Measurements from ENCODE around the gene ALMS1.
"Not testable (repeated sequence)": the region's sequence is repeated elsewhere in the genome, so short reads cannot be mapped to it uniquely, and the experiment has no call there.

Gene ALMS1

GRCh38 chr2:73402386-73403103 is 16.9 kb downstream of the ALMS1 start:
- no peak for DNase-seq (ENCODE audit: low read depth)

GRCh38 chr2:73403237-73403636 is 17.6 kb downstream of the ALMS1 start:
- no peak for DNase-seq (ENCODE audit: low read depth)

GRCh38 chr2:73404409-73404808 is 18.8 kb downstream of the ALMS1 start:
- no peak for DNase-seq (ENCODE audit: low read depth)

- DNase-seq (ENCODE audit: low read depth), result no peak
Measured at GRCh38 chr2:73406996-73407395, 21.4 kb downstream of the ALMS1 start.

- peak; percentile 10 for DNase-seq (ENCODE audit: low read depth)
Measured at GRCh38 chr2:73408198-73408597, 22.6 kb downstream of the ALMS1 start.

GRCh38 chr2:73414696-73415095 is 29.1 kb downstream of the ALMS1 start:
- peak; percentile 59 for DNase-seq (ENCODE audit: low read depth)

- DNase-seq (ENCODE audit: low read depth), result no peak
Measured at GRCh38 chr2:73415906-73416305, 30.3 kb downstream of the ALMS1 start.

GRCh38 chr2:73418343-73418742 is 32.7 kb downstream of the ALMS1 start:
- peak; percentile 92 for DNase-seq (ENCODE audit: low read depth)

GRCh38 chr2:73423913-73424312 is 38.3 kb downstream of the ALMS1 start:
- DNase-seq (ENCODE audit: low read depth), result no peak

GRCh38 chr2:73426176-73426575 is 40.5 kb downstream of the ALMS1 start:
- DNase-seq (ENCODE audit: low read depth), result no peak

GRCh38 chr2:73436019-73436418 is 50.4 kb downstream of the ALMS1 start:
- peak; percentile 8 for DNase-seq (ENCODE audit: low read depth)

GRCh38 chr2:73444202-73444601 is 58.6 kb downstream of the ALMS1 start:
- DNase-seq (ENCODE audit: low read depth), result no peak

GRCh38 chr2:73448856-73449255 is 63.2 kb downstream of the ALMS1 start:
- DNase-seq (ENCODE audit: low read depth), result no peak

GRCh38 chr2:73449404-73449803 is 63.8 kb downstream of the ALMS1 start:
- no peak for DNase-seq (ENCODE audit: low read depth)

- no peak for DNase-seq (ENCODE audit: low read depth)
Measured at GRCh38 chr2:73451263-73451972, 65.8 kb downstream of the ALMS1 start.

- no peak for DNase-seq (ENCODE audit: low read depth)
Measured at GRCh38 chr2:73457982-73458381, 72.3 kb downstream of the ALMS1 start.

- not testable (repeated sequence) for DNase-seq (ENCODE audit: low read depth)
Measured at GRCh38 chr2:73462388-73462787, 76.8 kb downstream of the ALMS1 start.

- no peak for DNase-seq (ENCODE audit: low read depth)
Measured at GRCh38 chr2:73468376-73468775, 82.7 kb downstream of the ALMS1 start.

GRCh38 chr2:73483874-73484273 is 98.2 kb downstream of the ALMS1 start:
- DNase-seq (ENCODE audit: low read depth), result not testable (repeated sequence)

GRCh38 chr2:73487112-73487657 is 101.5 kb downstream of the ALMS1 start:
- no peak for DNase-seq (ENCODE audit: low read depth)

- no peak for DNase-seq (ENCODE audit: low read depth)
Measured at GRCh38 chr2:73488079-73488478, 102.4 kb downstream of the ALMS1 start.

- DNase-seq (ENCODE audit: low read depth), result no peak
Measured at GRCh38 chr2:73489053-73489452, 103.4 kb downstream of the ALMS1 start.

GRCh38 chr2:73494031-73494430 is 108.4 kb downstream of the ALMS1 start:
- peak; percentile 10 for DNase-seq (ENCODE audit: low read depth)
